ENCODE results near the gene KRT73. TPM values are rescaled to one million over a fixed set of nuclear protein-coding genes. Genes with fewer than 3 reads are reported as not detected.

The KRT73 gene
- total RNA-seq, 2 experiments from 2014 or later, result not detected

DNA sequence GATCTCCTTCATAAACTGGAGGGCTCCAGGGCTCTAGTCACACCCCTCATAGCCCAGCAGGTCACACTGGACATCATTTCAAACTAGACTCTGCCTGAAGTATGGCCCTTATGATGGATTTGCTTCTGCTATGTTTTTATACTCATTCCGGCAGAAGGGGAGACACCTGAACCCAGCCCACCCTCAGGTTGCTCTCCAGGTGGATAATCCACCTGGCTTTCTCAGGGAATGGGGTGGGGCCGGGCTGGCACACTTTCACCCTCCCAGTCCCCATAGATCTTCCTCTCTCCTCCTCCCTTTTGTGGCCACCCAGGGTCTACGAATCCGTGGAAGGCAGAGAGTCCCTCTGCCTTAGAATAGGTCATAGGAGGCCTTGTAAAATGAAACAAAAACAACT, 9.8 kb upstream of the KRT73 start:
- ChIA-PET CTCF (no interaction called here), POLR2A (no interaction called here)

DNA sequence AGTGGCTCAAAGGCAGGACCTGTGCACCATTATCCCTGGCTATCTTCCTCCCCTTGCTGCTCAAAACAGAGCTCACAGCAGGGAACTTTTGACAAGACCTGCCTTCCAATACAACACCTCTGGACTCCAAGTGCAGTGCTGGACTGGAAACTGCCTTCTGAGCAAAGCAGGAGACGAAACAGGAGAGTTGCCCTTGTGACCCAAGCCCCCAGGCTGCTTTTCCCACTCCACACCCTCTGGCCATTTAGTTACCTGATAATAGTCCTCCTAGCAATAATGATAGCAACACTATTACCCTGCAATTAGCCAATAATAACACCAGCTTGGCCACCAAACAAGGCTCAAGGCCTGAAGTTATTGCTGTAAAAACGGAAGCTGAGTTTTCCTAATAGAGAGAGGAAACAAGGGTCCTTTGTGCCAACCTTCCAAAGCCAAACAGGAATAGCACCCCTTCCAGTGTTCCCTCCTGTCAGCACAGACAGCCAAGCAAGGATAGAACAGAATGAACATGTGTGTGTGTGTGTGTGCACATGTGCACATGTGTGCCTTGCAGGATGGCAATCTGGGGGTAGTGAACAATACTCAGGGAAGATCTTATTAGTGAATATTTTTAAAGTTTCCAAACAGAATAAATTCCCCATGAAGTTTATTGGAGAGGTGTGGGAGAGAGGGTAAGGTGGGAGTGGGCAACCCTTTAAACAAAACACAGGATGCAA, 9.2 kb upstream of the KRT73 start:
- ChIA-PET CTCF (no interaction called here), POLR2A (no interaction called here)

DNA sequence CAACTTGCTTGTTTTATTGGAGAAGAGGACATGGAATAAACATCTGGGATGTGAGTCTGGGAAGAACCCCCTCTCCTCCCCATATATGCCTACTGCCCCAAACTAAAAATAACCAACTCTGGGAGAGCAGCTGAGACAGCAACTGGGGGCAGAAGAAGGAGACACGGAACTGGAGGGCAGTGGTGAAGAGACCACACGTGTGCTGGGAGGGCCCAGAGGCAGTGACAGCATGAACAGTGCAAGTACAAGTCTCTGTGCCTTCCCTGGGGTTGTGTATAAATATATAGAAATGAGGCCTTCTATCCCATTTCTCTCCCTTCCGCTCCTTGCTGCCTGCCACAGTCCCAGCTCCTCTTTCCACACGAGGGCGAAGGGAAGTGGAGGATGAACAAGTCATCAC, 4.0 kb upstream of the KRT73 start:
- ChIA-PET POLR2A (no interaction called here), CTCF (no interaction called here)

DNA sequence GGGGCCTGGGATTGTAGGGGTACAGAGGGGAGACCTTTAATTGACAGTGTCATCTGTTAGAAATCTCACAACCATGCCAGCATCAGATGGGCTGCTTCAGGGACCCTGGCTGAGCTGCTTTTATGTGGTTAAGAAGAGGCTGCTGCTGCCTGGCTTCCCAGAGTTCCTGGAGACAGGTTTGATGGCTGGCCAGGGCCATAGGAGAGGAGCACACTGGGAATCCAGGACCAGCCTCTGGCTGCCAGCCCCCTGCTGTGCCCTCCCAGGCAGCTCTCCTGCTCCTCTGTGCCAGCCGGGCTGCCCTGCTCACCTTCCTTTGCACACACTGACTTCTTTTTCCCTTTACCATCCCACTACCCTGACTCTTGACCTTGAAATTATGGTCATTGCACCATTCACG, 507 bp upstream of the KRT73 start:
- CTCF ChIA-PET, result no interaction called here
- POLR2A ChIA-PET, result no interaction called here

DNA sequence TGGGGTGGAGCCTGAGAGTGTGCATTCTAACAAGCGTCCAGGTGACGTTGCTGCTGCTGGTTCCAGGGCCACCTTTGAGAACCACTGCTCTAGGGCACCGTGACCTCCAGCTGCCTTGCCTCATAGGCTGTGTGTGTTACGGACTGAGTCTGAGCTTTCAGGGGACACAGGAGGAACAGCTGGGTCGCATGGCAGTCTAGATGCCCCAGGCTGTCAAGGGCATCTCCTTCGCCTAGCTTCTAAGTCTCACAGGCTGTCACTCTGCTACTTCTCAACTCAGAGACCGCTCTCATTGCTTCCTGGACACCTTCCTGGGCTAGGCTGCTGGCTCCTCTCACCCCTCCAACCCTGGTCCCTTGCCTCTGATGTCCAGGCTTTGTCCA, 965 bp downstream of the KRT73 start:
- CTCF ChIA-PET, result no interaction called here
- POLR2A ChIA-PET, result no interaction called here

DNA sequence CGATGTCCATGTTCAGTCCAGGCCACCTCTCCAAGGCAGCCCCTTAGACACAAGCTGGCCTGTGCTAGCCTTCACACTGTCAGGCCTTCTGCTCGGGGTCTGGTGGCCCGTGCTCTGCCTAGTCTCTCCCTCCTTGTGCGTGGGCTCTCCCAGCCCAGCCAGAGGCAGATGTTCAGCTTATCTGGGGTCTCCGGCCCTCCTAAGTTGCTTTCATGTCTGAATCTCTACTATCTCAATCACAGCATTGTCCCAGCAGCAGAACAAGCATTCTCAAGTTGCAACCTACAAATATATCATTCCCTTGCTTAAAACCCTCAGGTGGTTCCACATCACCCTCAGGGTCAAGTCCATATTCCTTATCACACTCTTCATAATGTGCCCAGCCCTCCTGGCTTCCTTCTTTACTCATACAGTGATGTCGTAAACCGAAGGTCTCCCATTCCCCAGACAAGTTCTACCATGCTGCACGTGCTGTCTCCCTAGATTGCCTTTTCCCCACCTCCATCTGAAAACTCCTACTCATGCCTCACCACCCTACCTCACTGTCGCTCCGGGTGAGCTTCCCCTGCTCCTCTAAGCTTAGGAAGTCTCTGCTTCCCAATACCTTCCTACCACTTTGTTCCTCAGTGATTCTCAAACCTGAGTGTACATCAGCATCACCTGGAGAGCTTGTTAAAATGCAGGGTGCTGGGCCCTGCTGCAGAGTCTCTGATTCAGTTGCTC, 1.5 kb downstream of the KRT73 start:
- ChIA-PET POLR2A (no interaction called here), CTCF (no interaction called here)

DNA sequence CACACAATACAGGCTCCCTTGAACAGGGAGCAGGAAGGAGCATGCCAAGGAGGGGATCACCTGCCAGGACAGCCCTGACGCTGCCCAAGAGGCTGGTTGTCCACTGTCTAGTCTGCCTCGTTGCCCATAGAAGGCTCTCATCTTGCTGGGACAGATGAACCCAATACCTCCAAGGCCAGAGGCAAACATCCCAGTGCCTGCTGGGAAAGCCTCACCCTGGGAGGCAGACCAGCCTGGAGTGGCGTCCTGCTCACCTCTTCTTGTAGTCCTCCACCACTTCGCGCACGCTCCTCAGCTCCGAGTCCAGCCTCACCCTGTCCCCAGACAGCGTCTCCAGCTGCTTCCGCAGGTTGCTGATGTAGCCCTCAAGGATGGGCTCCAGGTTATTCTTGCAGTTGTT, 2.4 kb downstream of the KRT73 start:
- ChIA-PET POLR2A (no interaction called here), CTCF (no interaction called here)

DNA sequence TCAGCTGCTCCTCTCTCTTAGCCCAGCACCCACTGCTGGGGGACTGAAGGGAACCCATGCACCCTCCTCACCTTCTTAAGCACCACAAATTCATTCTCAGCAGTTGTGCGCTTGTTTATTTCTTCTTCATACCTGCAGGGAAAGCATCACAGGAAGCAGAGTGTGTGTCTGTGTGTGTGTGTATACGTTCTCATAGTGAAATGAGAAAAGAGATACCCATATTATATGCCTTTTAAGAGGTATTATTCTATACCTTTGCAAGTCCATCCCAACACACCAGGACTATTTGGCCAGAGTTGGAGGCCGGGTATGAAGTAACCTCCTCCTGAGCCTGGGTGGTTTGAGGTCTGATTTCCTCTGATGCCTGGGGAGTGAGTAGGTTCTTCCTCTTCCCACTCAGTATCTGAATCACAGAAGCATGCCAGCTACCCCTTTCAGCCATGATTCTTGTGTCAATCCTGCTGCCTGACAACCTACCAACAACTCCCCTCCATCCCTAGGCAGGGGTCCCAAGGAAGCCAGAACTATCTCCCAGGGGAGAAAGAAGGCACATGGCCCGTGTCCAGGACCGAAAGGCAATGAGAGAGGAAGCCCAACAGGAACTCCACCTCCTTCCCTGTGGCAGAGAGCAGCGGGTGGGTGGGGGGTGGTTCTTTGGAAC, 3.0 kb downstream of the KRT73 start:
- CTCF ChIA-PET, result no interaction called here
- POLR2A ChIA-PET, result no interaction called here

DNA sequence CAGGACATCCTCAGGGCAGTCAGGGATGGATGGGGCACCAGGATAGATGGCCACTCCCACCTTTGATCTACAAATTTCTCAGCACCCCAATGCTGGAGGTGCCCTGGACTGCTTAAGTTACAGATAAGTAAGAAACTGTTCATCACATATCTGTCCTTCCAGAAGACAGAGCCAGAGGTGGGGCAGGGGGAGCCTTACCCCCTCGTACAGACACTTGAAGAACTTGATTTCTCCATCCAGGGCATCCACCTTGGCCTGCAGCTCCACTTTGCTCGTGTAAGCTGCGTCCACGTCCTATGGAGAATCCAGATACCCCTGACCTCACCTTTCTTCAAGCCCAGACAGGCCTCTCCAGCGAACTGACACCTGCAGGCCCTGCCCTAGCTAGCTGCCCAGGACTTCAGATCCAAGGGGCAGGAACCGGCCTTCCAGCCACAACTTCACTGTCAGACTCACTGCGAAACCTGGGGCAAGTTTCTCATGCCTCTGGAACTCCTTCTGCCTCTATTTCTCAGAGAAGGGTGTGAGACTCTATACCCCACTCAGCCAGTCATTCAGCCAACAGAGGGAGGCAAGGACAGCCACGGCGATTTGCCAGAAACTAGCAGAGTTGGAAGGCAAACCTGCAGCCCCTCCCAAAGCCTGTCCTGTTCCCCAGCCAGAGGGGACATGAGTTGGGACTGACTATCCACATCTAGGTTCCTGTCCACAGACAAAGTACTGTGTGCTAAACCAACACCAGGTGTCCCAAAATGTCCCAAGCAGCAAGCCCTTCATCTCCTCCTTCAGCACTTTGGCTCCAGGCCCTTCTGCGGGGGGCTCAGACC, 3.8 kb downstream of the KRT73 start:
- CTCF ChIA-PET, result no interaction called here
- POLR2A ChIA-PET, result no interaction called here

DNA sequence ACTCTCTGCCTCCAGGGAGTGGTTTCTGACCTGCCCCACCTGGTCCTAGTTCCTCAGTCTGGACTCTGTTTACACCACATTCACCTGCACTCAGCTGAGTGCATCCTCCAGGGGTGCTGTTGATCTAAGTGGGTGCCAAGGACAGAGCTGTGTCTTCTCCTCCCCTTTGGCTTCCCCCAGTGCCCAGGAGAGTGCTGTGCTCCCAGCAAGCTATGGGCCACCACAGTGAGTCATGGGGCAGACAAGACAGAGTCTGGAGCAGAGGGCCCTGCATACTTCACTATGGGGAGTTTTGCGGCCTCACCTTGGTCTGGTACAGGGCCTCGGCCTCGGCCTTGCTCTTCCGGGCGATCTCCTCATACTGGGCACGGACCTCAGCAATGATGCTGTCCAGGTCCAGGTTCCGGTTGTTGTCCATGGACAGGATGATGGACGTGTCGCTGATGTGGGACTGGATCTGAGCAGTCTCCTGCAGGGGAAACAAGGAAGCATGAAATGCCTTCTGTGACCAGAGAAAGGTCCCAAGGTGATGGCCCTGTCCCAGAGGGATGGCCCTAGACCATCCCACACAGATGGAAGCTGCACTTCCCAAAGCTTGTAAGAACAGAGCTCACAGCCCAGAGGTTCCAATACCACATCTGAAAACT, 4.9 kb downstream of the KRT73 start:
- ChIA-PET CTCF (no interaction called here), POLR2A (no interaction called here)

DNA sequence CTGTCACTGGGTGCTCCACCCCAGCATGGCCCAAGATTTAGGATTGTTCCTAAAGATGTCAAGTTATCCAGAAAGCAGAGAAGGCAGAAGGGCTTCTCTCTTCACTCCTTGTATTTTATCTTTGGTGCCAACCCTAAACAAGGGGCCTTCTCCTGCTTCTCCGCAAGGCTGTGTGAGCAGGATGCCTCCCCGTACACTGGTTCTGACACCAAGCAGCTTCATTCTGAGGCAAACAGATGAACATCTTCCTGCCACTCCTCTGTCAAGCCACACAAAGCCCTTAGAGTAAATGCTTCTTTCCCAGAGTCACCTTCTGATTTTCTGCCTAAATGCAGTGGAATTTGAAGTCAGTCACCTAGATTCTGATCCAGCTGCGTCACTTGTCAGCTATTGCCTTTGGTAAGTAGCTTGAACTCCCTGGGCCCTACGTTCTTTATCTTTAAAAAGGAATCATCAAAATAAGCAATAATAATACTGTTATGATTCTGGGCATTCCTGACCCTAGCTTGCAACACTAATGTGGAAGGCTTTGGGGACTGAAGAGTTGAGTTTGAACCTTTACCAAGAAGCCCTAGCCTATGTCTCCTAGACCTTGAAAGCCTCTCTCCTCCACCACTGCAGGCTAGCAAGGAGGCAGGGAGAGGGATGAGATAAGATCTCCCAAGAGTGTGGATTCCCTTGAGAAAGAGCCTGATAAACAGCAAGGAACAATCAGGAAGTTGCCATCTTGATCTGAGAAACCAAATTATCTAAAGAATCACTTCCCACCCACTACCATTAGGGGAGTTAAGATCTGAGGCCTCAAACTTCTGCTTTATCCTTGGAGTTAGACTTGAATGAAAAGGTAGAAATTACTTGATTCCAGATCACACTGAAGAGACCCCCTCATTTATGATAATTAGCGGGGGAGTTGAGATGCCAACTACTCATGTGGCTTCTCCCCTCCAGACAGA, 5.7 kb downstream of the KRT73 start:
- ChIA-PET POLR2A (no interaction called here), CTCF (no interaction called here)

DNA sequence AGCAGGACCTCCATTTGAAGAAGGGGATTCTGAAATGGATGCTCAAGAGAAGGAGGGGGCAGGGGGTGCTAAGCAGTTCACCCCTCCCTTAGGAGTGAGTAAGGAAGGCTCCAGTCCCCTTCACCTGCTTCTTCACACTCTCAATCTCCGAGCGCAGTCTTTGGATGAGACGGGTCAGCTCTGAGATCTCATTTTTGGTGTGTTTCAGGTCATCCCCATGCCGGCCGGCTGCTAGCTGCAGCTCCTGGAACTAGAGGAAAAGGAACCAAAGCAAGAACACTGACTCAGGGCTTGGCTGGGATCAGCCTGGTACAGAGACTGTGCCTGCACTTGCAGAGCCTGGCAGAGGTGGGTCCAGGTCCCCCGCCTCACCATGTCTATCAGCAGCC, 7.3 kb downstream of the KRT73 start:
- ChIA-PET POLR2A (no interaction called here), CTCF (no interaction called here)

DNA sequence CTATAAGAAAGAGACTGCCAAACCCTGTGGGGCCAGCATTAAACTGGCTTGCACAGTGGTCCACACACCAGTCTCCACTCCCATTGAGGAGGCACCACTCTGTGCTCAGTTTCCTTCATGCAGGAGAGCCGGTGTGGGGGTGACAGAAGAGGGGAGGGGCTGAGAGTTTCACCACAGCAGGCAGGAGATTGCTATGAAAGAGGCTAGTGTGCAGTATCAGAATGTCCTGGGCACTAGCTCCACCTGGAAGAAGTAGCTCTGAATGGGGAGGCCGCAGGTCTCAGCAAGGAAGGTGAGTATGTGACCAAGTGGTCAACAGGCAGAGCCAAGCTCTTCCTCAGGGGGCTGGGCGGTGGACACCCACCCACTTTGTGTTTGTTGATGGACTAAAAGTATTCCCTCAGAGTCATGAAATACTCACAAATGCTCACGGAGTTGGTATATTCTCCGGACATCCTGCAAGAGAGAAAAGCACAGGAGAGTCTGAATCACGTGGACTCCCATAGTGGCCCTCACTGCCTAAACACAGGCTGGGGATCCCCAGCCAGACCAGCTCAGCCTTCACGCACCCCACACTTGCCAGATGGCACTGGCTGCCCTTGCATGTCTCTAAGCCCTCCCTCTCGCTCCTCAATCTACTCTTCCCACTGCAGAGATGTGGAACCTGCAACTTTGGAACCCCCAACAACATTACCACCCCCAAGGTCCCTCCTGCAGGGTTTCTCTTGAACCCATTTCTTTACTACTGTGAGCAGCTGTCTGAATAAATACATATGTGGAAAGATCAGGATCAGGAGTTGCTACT, 9.3 kb downstream of the KRT73 start:
- ChIA-PET POLR2A (interaction anchor here (0.5 kb wide), 1 partner anchor 506 kb away, joined by 7 read pairs; no protein-coding TSS in a partner anchor), CTCF (interaction anchor here (1.3 kb wide), 1 partner anchor 271 kb away, joined by 5 read pairs; no protein-coding TSS in a partner anchor)

DNA sequence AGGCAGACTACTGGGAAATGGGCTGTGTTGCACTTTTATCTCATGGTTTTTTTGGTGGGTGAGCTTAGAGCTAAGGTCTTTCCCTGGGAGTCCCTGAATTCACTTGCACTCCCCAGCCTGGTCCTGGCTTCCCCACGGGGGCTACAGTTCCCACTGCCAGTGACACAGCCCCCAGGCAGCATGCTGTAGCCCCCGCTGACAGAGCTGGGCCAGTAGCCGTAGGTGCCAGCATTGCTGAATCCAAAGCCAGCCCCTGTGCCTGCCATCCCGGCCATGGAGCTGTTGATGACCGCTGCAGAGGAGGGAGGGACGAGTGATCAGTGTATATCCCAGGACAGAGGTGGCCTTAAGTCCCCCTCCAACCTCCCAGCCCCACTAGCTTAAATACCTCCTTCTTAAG, 10.2 kb downstream of the KRT73 start:
- POLR2A ChIA-PET, result no interaction called here
- CTCF ChIA-PET, result no interaction called here

DNA sequence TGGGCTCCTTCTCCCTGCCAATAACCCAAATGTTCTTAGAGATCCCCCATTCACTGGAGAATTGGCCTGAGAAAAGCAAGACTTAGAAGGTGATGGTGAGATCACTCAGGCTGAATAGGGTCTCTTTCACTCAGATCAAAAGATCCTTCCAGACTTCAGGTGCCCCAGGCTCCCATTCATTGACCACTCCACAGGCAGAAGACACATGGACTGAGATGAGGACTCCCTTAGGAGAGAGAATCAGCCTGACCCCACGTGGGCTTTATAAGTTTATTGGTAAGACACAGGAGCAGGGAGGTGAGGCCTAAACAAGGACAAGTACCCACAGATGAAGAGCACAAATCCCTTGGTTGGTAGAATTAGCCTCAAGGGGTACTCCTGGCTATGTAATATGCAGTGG, 11.0 kb downstream of the KRT73 start:
- CTCF ChIA-PET, result no interaction called here
- POLR2A ChIA-PET, result no interaction called here

DNA sequence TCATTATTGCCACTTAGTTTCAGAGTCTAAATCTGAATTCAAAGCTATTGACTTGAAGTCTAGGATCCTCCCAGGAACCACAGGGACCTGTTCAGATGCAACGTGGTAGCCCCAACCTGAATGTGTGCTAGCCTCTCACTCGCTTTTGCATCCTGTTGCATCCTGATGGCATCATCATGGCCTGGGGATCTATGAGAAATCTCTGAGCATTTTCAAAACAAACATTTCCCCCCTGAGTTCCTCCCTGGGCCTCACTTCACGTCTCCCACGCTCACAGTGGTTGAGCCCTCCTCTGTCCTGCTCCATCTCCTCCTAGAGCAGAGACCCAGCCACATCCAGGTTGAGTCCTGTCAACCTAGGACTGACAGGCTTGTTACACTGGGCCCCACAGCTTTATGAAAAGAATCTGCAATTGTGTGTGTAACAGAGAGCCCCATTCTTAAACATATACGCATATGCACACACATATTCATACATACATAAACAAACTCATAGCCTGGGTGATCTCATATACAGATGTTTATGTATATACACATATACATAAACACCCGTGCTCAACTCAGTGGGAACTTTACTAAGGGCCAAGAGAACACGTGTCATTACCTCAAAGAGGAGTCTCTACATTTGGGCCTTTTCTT, 11.7 kb downstream of the KRT73 start:
- CTCF ChIA-PET, result interaction anchor here (1.0 to 1.2 kb wide), 2 partner anchors 21 to 23 kb away, joined by 3 to 4 read pairs; no protein-coding TSS in a partner anchor
- POLR2A ChIA-PET, result no interaction called here

DNA sequence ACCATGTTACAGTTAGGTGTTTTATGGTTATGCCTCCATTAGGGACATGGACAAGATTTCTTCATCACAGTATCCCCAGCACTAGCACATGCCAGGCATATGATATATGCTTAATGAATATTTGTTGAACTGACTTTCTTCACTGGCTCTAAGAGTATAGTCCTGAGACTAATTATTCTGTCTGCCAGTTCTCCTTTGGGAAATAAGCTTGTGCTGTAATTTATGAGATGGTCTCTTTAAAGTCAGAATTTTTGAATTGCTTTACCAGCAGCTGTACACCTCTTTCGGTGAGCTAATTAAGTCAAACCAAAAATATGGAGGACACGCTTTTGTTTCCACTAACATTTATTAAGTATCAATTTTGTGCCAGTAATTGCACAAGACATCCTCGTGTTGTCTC, 12.3 kb downstream of the KRT73 start:
- POLR2A ChIA-PET, result no interaction called here
- CTCF ChIA-PET, result interaction anchor here (1.0 to 1.2 kb wide), 2 partner anchors 20 to 23 kb away, joined by 3 to 4 read pairs; no protein-coding TSS in a partner anchor

DNA sequence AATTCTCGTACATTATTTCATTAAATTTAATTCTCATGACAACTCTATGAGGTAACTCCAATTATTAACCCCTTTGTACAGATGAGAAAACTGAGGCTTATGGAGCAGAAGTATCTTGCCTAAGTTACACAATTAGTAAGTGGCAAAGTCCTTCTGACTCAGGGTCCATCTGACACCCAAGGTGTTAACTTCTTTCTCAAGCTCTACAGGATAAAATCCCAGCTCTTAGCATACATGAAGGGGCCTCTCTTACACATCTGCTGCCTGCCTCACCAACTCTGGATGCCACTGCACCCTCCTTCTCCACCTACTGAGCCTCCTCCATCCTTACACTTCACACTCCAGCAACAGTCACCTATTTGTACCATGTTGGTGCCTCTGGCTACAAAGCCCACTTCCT, 12.8 kb downstream of the KRT73 start:
- CTCF ChIA-PET, result interaction anchor here (1.2 kb wide), 1 partner anchor 20 kb away, joined by 4 read pairs; no protein-coding TSS in a partner anchor
- POLR2A ChIA-PET, result no interaction called here
